K562 (cell line): ENCODE results near the gene EWSR1. TPM values are rescaled to one million over a fixed set of nuclear protein-coding genes. Genes with fewer than 3 reads are reported as not detected.

Source experiments
- GMEB1 ChIP-seq: fragments of 250-450 bp; sonication (Bioruptor Pico); IDR thresholded peaks from 2 replicates; pipeline ENCODE4 v1.4.0; 2020; ENCODE audit warnings: mild to moderate bottlenecking
- HDAC1 ChIP-seq, 2 experiments: fragments of 450-650 bp; IDR thresholded peaks; 2 replicates each; pipeline ENCODE4 v1.6.1; 2016 to 2017; ENCODE audit warnings: inconsistent platforms in 1 of 2, mild to moderate bottlenecking in 1 of 2, moderate library complexity in 1 of 2
- MYBL2 ChIP-seq, 2 experiments: fragments of 450-650 bp in 1 of 2; sonication (generic) in 1 of 2; formaldehyde crosslinking in 1 of 2; IDR thresholded peaks; 2 replicates each; pipeline versions ENCODE4 v1.6.1 to v1.8.1; 2017 to 2022; ENCODE audit warnings: borderline replicate concordance in 1 of 2, inconsistent platforms in 1 of 2, low read depth in 1 of 2, mild to moderate bottlenecking in 1 of 2, missing genetic modification reagents in 1 of 2, moderate library complexity in 1 of 2
- MYC ChIP-seq, 2 experiments: fragments of 250-450 bp in 1 of 2; sonication (Bioruptor Pico) in 1 of 2; IDR thresholded peaks; 2 replicates each; pipeline versions ENCODE4 v1.5.1 to v1.6.1; 2012 to 2021; ENCODE audit warnings: low read depth in 2 of 2, borderline replicate concordance in 1 of 2, improper control_type of control experiment in 1 of 2, low read length in 1 of 2, mild to moderate bottlenecking in 1 of 2, moderate library complexity in 1 of 2
- PCBP2 ChIP-seq: fragments of 200-400 bp; formaldehyde crosslinking; IDR thresholded peaks from 2 replicates; pipeline ENCODE4 v1.6.1; 2018; ENCODE audit warnings: low read length, low read depth, mild to moderate bottlenecking, moderate library complexity; ENCODE audit not compliant: poor library complexity, severe bottlenecking
- SNAPC5 ChIP-seq: fragments of 250-450 bp; sonication (Bioruptor Pico); IDR thresholded peaks from 2 replicates; pipeline ENCODE4 v1.8.0; 2021; ENCODE audit warnings: moderate library complexity, mild to moderate bottlenecking, inconsistent platforms
- STAT5A ChIP-seq: IDR thresholded peaks from 2 replicates; pipeline ENCODE4 v1.6.1; 2012; ENCODE audit warnings: low read length, inconsistent platforms, borderline replicate concordance
- THRB ChIP-seq: fragments of 450-650 bp; formaldehyde crosslinking; conservative IDR thresholded peaks from 2 replicates; pipeline ENCODE4 v1.4.0; 2022; ENCODE audit warnings: mild to moderate bottlenecking, missing genetic modification characterization
- TSHZ1 ChIP-seq: fragments of 250-450 bp; sonication (Bioruptor Pico); IDR thresholded peaks from 2 replicates; pipeline ENCODE4 v1.4.0; 2020; ENCODE audit warnings: mild to moderate bottlenecking, moderate library complexity
- ZC3H8 ChIP-seq: fragments of 450-650 bp; IDR thresholded peaks from 2 replicates; pipeline ENCODE4 v1.6.1; 2017
- ZFP91 ChIP-seq: sonication (generic); formaldehyde crosslinking; IDR thresholded peaks from 2 replicates; pipeline ENCODE4 v1.8.0; 2022; ENCODE audit warnings: mild to moderate bottlenecking, missing genetic modification reagents
- ZNF143 ChIP-seq: sonication (generic); formaldehyde crosslinking; IDR thresholded peaks from 2 replicates; pipeline ENCODE4 v1.9.0; 2022; ENCODE audit warnings: mild to moderate bottlenecking, missing genetic modification reagents
- ZNF212 ChIP-seq: fragments of 450-650 bp; formaldehyde crosslinking; IDR thresholded peaks from 2 replicates; pipeline ENCODE4 v1.4.0; 2020; ENCODE audit warnings: mild to moderate bottlenecking
- ZNF232 ChIP-seq: sonication (generic); formaldehyde crosslinking; IDR thresholded peaks from 2 replicates; pipeline ENCODE4 v1.8.0; 2022; ENCODE audit warnings: mild to moderate bottlenecking, missing genetic modification reagents
- ZNF280A ChIP-seq: fragments of 450-650 bp; IDR thresholded peaks from 2 replicates; pipeline ENCODE4 v1.6.1; 2018; ENCODE audit warnings: mild to moderate bottlenecking, low read depth; ENCODE audit not compliant: partially characterized antibody
- ZNF717 ChIP-seq: fragments of 250-450 bp; sonication (Bioruptor Pico); IDR thresholded peaks from 2 replicates; pipeline ENCODE4 v1.5.0; 2021
- ZNF766 ChIP-seq: fragments of 200-800 bp; sonication (Bioruptor generic); conservative IDR thresholded peaks from 2 replicates; pipeline ENCODE4 v1.6.1; 2016; ENCODE audit warnings: missing genetic modification characterization, missing compliant biosample characterization
- polyA plus RNA-seq, 8 experiments: library from polyadenylated mRNA; depleted of rRNA in 4 of 8; stranded (reverse) in 5 of 8; unstranded in 3 of 8; fragments of >200 nt; fragmentation: Nextera tagmentation in 2 of 8; fragmentation: Illumina TruSeq in 1 of 8; extraction: Ambion mirVana in 2 of 8; extraction: Trizol in 1 of 8; gene quantifications; 2 replicates each; pipeline versions ENCODE4 v1.2.1 to v1.2.3, GENCODE V29; 2011 to 2014; ENCODE audit warnings: inconsistent platforms in 1 of 8, missing spikeins in 1 of 8
- total RNA-seq, 7 experiments: library from RNA; depleted of rRNA in 6 of 7; stranded (reverse); fragments of >200 nt in 6 of 7; fragmentation: Illumina TruSeq in 2 of 7; extraction: Trizol in 2 of 7; gene quantifications; 2 replicates each; pipeline versions ENCODE4 v1.2.1 to v1.2.3, GENCODE V29; 2011 to 2021; ENCODE audit warnings: low replicate concordance in 1 of 7

EWSR1 gene
- total and polyA plus RNA-seq, 9 of the 15 experiments (the other 6 are each of a cell fraction or from before 2014, with no cell fraction given), result 83.3 to 450 (median 239) TPM

- TF ChIP-seq ZFP91 (CRISPR knock-in tag), result no peak
- TF ChIP-seq PCBP2, result no peak
- no peak for TF ChIP-seq GMEB1 (CRISPR knock-in tag)
- TF ChIP-seq MYBL2 (IDR thresholded peaks at IDR 0.05; ENCODE audit: low read depth), result no peak
- TF ChIP-seq MYBL2 (CRISPR knock-in tag; IDR thresholded peaks at IDR 0.05; ENCODE audit: borderline replicate concordance), result no peak
- TF ChIP-seq ZNF143 (CRISPR knock-in tag), result no peak
- TF ChIP-seq TSHZ1, result no peak
- TF ChIP-seq ZNF717 (CRISPR knock-in tag), result no peak
- TF ChIP-seq THRB (CRISPR knock-in tag), result no peak
- TF ChIP-seq ZNF766 (CRISPR knock-in tag), result no peak; the same call in 1 of the 2 replicates
- no peak for TF ChIP-seq STAT5A
- TF ChIP-seq ZNF232 (CRISPR knock-in tag), result 0 out of 2 replicates have a peak, but pooled peaks have one; percentile 15
- no peak for TF ChIP-seq ZC3H8
- TF ChIP-seq MYC (IDR thresholded peaks at IDR 0.05; ENCODE audit: low read depth, low read length), result no peak
- TF ChIP-seq MYC (CRISPR knock-in tag; IDR thresholded peaks at IDR 0.05; ENCODE audit: borderline replicate concordance, low read depth), result 0 out of 2 replicates have a peak, but pooled peaks have one; percentile 13
- TF ChIP-seq HDAC1 (IDR thresholded peaks at IDR 0.05), result 0 out of 4 replicates have a peak, but pooled peaks of 1 of the 2 experiments have one; percentile 43
- no peak for TF ChIP-seq ZNF212 (CRISPR knock-in tag)
- no peak for TF ChIP-seq SNAPC5 (CRISPR knock-in tag)
- no peak for TF ChIP-seq ZNF280A
These were observed 608 bp upstream of the EWSR1 start (continued) for GRCh38 chr22:29267462-29267857.
